Right lobe of liver (tissue), 4 donors: ENCODE data around the gene PPRC1.

Experiments used
- CTCF ChIP-seq, 4 donors: fragments of 200-600 bp in 3 of 4; fragments of 450-650 bp in 1 of 4; IDR thresholded peaks; one replicate each; pipeline versions ENCODE4 v1.5.1 to v1.8.0; 2016 to 2022; ENCODE audit warnings: antibody characterized with exemption in 4 of 4, mild to moderate bottlenecking in 2 of 4
- POLR2A ChIP-seq: fragments of 450-650 bp; IDR thresholded peaks from one replicate; pipeline ENCODE4 v1.6.1; 2017; ENCODE audit warnings: antibody characterized with exemption, mild to moderate bottlenecking
- donor health status: DM: no; HTN: no; CAD: no.
- donor health status: DM: no; HTN: no; CAD: no.
- donor health status: DM: no; HTN: yes; CAD: no.

GRCh38 chr10:102141583-102142107 is 8.8 kb downstream of the PPRC1 start:
- TF ChIP-seq POLR2A, result no peak
- no peak for TF ChIP-seq CTCF (IDR thresholded peaks at IDR 0.05)
